Upper lobe of left lung (tissue), 4 donors: Measurements from ENCODE around the gene SLX4IP.

Source experiments
- EP300 ChIP-seq, 4 donors: sonication (generic); formaldehyde crosslinking; IDR thresholded peaks; one replicate each; pipeline ENCODE4 v1.5.1; 2017; ENCODE audit warnings: antibody characterized with exemption in 4 of 4, control low read depth in 2 of 4
- POLR2A ChIP-seq, 4 donors: fragments of 450-650 bp; IDR thresholded peaks; one replicate each; pipeline ENCODE4 v1.5.1; 2016 to 2017; ENCODE audit warnings: antibody characterized with exemption in 4 of 4, mild to moderate bottlenecking in 2 of 4
- TF ChIP-seq, protein P1 (sequence below), 6 experiments: fragments of 450-650 bp in 4 of 6; fragments of 200-600 bp in 2 of 6; sonication (generic) in 2 of 6; IDR thresholded peaks; one replicate each; pipeline ENCODE4 v1.5.1; 2016 to 2019; ENCODE audit warnings: antibody characterized with exemption in 6 of 6

DNA sequence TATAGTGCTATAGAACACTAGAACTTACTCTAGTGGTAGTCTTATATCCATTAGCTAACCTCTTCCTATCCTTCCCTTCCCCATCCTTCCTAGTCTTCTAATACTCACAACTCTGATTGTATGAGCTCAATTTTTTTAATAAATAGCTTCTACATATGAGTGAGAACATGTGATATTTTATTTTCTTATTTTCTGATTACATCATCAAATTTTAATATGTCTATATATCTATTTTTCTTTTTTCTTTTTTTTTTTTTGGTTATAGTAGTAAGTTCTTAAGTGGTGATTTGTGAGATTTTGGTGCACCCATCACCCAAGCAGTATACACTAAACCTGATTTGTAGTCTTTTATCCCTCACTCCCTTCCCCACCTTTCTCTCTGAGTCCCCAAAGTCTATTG is 126.2 kb downstream of the SLX4IP start:
- TF ChIP-seq POLR2A (IDR thresholded peaks at IDR 0.05) (no peak), EP300 (IDR thresholded peaks at IDR 0.05) (no peak)
- TF ChIP-seq, protein P1, sequence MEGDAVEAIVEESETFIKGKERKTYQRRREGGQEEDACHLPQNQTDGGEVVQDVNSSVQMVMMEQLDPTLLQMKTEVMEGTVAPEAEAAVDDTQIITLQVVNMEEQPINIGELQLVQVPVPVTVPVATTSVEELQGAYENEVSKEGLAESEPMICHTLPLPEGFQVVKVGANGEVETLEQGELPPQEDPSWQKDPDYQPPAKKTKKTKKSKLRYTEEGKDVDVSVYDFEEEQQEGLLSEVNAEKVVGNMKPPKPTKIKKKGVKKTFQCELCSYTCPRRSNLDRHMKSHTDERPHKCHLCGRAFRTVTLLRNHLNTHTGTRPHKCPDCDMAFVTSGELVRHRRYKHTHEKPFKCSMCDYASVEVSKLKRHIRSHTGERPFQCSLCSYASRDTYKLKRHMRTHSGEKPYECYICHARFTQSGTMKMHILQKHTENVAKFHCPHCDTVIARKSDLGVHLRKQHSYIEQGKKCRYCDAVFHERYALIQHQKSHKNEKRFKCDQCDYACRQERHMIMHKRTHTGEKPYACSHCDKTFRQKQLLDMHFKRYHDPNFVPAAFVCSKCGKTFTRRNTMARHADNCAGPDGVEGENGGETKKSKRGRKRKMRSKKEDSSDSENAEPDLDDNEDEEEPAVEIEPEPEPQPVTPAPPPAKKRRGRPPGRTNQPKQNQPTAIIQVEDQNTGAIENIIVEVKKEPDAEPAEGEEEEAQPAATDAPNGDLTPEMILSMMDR (IDR thresholded peaks at IDR 0.05): no peak
